Heart right ventricle (tissue), 16 donors: ENCODE results near the gene MIPEP. TPM values are rescaled to one million over a fixed set of nuclear protein-coding genes. Genes with fewer than 3 reads are reported as not detected.

Experiments used
- ATAC-seq, 8 donors: fragments of 200-7000 bp; cut with Tn5 transposase; one replicate each; pipeline ENCODE4 v1.9.1; 2020; ENCODE audit warnings: mild to moderate bottlenecking in 8 of 8, moderate library complexity in 8 of 8, moderate number of reproducible peaks in 1 of 8
- DNase-seq, 2 donors: peaks; one replicate each; pipeline ENCODE4 v3.0.0-alpha.2; 2020
- H3K27ac ChIP-seq, 10 donors: fragments of 200-600 bp; sonication (generic) in 2 of 10; one replicate each; pipeline versions ENCODE4 v1.5.0 to v1.8.0; 2020 to 2022; ENCODE audit warnings: mild to moderate bottlenecking in 3 of 10
- H3K27me3 ChIP-seq, 7 donors: fragments of 200-600 bp; one replicate each; pipeline ENCODE4 v1.8.0; 2021 to 2022; ENCODE audit warnings: mild to moderate bottlenecking in 2 of 7
- H3K36me3 ChIP-seq, 9 donors: fragments of 200-600 bp; sonication (generic) in 1 of 9; one replicate each; pipeline versions ENCODE4 v1.5.0 to v1.8.0; 2020 to 2022; ENCODE audit warnings: mild to moderate bottlenecking in 2 of 9
- H3K4me1 ChIP-seq, 9 donors: fragments of 200-600 bp; sonication (generic) in 1 of 9; one replicate each; pipeline versions ENCODE4 v1.5.0 to v1.8.0; 2020 to 2022; ENCODE audit warnings: mild to moderate bottlenecking in 4 of 9
- H3K4me3 ChIP-seq, 10 donors: fragments of 200-600 bp; sonication (generic) in 2 of 10; one replicate each; pipeline versions ENCODE4 v1.5.0 to v1.8.0; 2020 to 2022; ENCODE audit warnings: mild to moderate bottlenecking in 7 of 10, moderate library complexity in 2 of 10
- H3K9me3 ChIP-seq, 11 donors: fragments of 200-600 bp in 10 of 11; sonication (generic) in 2 of 11; one replicate each; pipeline versions ENCODE4 v1.5.0 to v1.8.0; 2013 to 2022; ENCODE audit warnings: mild to moderate bottlenecking in 2 of 11, control low read depth in 1 of 11, moderate library complexity in 1 of 11
- WGBS, 2 donors: extraction: QIAGEN DNeasy Blood & Tissue Kit; methylation state at CpG; one replicate each; pipeline ENCODE4 v1.1.7; 2013; ENCODE audit warnings: inconsistent platforms in 1 of 2; 5-methylcytosine and 5-hydroxymethylcytosine counted together
- intact Hi-C, 10 donors: fragments of 100-400 bp; cut with DNase I; formaldehyde crosslinking; loops; one replicate each; pipeline versions ENCODE4 v1.11.1 to v1.14.2; 2022
- polyA plus RNA-seq, 2 donors: library from polyadenylated mRNA; stranded (reverse); fragments of 200-250 nt; gene quantifications; one replicate each; pipeline ENCODE4 v1.2.3, GENCODE V29; 2013
- total RNA-seq, 10 donors: library from RNA; stranded (reverse); fragmentation: NEBNext Ultra II Directional in 3 of 10; extraction: Animal tissue kit (Norgen Biotek cat#: 25700) in 3 of 10; gene quantifications; one replicate each; pipeline versions ENCODE4 v1.2.1 to v1.2.4, GENCODE V29; 2021 to 2023
- TF ChIP-seq, protein P1 (sequence below), 9 donors: fragments of 200-600 bp; sonication (generic) in 2 of 9; IDR thresholded peaks; one replicate each; pipeline versions ENCODE4 v1.5.0 to v1.8.0; 2021 to 2022; ENCODE audit warnings: antibody characterized with exemption in 9 of 9, mild to moderate bottlenecking in 5 of 9, moderate library complexity in 1 of 9
- donor health status: Arrhythmogenic right ventricular cardiomyopathy.
- donor health status: ischemic (EF 13 %, LVEDD 7.1; RV severe dilation, severe dysfunction).
- donor health status: healthy with polysubstance abuse.
- donor health status: DM: no; HTN: yes; CAD: no.
- donor health status: DM: no; HTN: no; CAD: no.
- donor health status: ischemic (EF 25% LVEDD 6.9; RV normal size, moderate dysfunction).
- donor health status: ischemic (EF 25% LVEDD 5.7; RV mildly dilated, moderate dysfunction).
- donor health status: healthy.
- donor health status: DM: yes; HTN: yes; CAD: no.
- donor health status: Ischemic cardiomyopathy.
- donor health status: ischemic (EF 35%, LVEDD 5.7; RV mildly dilated, moderate dysfunction).
- donor health status: nonischemic (EF 11% LVEDD 7.7; RV severe dilation, severe dysfunction).
- donor health status: DM: yes; HTN: yes; CAD: no.
- donor health status: PGD.
- donor health status: ischemic (EF 29% LVEDD 5.4; RV normal size, mild dysfunction).
- donor health status: nonischemic (EF 23%, LVEDD 6.1; RV moderate dilation, normal function).

The MIPEP gene
- total and polyA plus RNA-seq, 12 donors, result 23.4 to 83.4 (median 44.1) TPM

DNA sequence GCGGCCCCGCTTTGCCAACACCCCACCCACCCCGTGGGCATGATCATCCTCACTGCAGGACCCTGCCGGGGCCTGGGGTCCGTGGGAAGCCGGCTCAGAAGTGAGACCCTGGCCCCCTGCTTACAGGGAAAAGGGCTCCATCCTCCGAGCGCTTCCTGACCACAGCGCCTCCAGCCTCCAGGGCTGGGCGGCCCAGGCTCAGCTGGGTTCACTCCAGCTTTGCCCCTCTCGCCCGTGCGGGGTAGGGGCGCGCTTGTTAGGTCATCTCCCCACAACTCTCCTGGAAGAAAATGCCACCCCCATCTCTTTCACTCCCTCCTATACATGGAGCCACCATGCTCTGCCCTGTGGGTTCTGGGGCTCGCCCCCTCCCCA is 14.7 kb upstream of the MIPEP start:
- DNase-seq (no peak), ATAC-seq (peak in 5 of 8 donors; percentile 5 to 57 (median 18))
- intact Hi-C loops, result no loop called here
- 49 to 53% methylated on average over 16 of the region's 16 CpGs for WGBS, 2 donors
- peaks cover 9 to 45% (median 25%) of the 10 kb centered on the region in 7 donors for H3K27me3 ChIP-seq
- H3K4me1 ChIP-seq, result peaks cover 6 to 25% (median 11%) of the 10 kb centered on the region in 9 donors
- H3K4me3 ChIP-seq, result peak overlapping the region in 5 of 10 donors; percentile 22 to 45 (median 42)
- H3K36me3 ChIP-seq, result no peaks in the 10 kb centered on the region
- no peak overlapping the region for H3K27ac ChIP-seq
- TF ChIP-seq, protein P1, sequence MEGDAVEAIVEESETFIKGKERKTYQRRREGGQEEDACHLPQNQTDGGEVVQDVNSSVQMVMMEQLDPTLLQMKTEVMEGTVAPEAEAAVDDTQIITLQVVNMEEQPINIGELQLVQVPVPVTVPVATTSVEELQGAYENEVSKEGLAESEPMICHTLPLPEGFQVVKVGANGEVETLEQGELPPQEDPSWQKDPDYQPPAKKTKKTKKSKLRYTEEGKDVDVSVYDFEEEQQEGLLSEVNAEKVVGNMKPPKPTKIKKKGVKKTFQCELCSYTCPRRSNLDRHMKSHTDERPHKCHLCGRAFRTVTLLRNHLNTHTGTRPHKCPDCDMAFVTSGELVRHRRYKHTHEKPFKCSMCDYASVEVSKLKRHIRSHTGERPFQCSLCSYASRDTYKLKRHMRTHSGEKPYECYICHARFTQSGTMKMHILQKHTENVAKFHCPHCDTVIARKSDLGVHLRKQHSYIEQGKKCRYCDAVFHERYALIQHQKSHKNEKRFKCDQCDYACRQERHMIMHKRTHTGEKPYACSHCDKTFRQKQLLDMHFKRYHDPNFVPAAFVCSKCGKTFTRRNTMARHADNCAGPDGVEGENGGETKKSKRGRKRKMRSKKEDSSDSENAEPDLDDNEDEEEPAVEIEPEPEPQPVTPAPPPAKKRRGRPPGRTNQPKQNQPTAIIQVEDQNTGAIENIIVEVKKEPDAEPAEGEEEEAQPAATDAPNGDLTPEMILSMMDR (IDR thresholded peaks at IDR 0.05), result no peak
- H3K9me3 ChIP-seq, result no peaks in the 10 kb centered on the region

DNA sequence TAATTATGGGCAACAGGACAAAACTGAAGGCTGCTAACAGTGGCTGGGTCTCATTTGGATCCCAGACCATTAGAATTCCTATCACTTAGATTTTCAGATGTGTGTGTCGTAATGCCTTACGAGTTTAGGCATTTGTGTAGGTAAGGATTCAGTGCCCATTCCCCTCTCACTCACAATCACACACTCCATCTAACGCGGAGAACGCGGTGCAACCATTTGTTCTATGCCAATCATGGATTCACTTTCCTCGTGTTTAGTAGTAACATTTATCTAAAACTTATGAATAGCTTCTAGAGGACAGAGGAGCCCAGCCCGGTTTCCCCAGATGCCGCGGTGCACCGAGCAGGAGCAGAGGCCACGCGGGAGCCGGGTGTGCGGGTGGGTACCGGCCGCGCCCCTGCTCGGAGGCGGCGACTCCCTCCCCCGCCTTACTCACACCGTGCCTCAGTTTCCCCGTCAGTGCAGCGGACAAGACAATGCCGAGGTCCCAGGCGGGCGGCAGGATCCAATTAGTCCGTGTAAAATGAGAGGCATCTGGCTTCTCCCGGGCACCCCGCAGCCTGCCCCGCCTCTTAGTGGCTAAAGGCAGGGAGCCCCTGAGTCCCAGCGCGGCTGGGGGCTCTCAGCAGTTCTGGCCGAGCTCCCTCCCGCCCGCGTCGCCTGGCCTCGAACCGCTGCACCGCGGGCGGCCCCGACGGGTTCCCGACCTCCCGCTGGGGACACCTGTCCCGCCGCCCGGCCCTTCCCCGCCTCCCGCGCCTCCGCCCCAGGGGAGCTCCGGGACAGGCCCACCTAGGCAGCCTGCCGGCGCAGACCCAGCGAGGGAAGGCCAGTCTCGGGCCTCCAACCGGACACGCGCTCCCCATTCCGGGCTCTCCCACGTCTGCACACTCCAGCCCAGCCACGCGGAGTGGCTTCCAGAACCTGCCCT is 14.0 kb upstream of the MIPEP start:
- peak in 7 of 8 donors; percentile 16 to 71 (median 37) for ATAC-seq
- 8 to 9% methylated on average over 66 to 67 of the region's 67 CpGs for WGBS, 2 donors

DNA sequence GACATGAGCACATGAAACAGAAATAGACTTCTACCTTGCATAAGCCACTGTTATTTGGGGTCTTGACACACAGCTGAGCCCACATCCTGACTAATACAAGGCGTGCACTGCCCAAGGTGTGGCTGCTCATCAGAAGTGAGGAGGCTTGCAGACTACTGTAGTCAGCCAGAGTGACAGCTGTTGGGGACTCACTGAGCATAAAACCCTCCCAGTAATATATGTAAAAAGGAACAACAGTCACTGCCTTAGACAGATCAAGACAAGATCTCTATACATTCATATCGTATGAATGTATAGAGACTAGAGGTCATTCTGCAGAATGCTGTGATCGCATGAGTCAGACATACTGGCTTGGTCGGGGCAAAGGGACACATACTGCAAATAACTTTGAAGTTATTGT is 12.2 kb upstream of the MIPEP start:
- peaks cover 9 to 45% (median 25%) of the 10 kb centered on the region in 7 donors for H3K27me3 ChIP-seq
- no peak overlapping the region for H3K4me3 ChIP-seq
- H3K4me1 ChIP-seq, result peaks cover 6 to 25% (median 11%) of the 10 kb centered on the region in 9 donors
- TF ChIP-seq, protein P1 (IDR thresholded peaks at IDR 0.05), result no peak
- DNase-seq (no peak), ATAC-seq (peak in 1 of 8 donors; percentile 13)
- intact Hi-C loops, result no loop called here
- H3K36me3 ChIP-seq, result no peaks in the 10 kb centered on the region
- WGBS, 2 donors, result 93 to 94% methylated on average over 4 of the region's 4 CpGs
- no peaks in the 10 kb centered on the region for H3K9me3 ChIP-seq
- no peak overlapping the region for H3K27ac ChIP-seq

More for the DNA sequence above, 14.0 kb upstream of the MIPEP start:
- Histone ChIP-seq H3K27ac (no peak overlapping the region), H3K9me3 (no peaks in the 10 kb centered on the region), H3K4me3 (peak overlapping the region in 9 of 10 donors; percentile 22 to 45 (median 31)), H3K36me3 (no peaks in the 10 kb centered on the region), H3K4me1 (peaks cover 6 to 25% (median 11%) of the 10 kb centered on the region in 9 donors), H3K27me3 (peaks cover 9 to 45% (median 25%) of the 10 kb centered on the region in 7 donors)
- intact Hi-C loops, result no loop called here
- peak in 1 of 2 donors; percentile 17 for DNase-seq
- TF ChIP-seq, protein P1 (IDR thresholded peaks at IDR 0.05), result no peak

DNA sequence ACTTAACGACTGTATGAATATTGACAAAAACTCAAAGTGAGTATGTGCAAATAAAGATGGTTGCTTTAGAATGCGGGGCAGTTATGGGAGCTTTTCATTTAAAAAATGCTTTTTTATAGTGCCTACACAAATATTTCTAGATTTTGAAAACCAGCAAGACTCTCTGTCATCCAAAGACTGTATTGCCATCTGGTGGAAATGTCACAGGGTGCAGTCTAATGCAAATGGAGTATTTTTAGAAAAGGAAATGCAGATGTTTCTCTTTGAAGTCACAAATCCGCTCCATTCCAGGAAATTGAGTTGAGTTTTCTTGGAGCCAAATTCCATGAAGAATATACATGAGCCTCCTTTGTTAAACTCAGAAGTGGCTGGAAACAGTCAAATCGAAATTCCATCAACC is 10.4 kb upstream of the MIPEP start:
- H3K27me3 ChIP-seq, result peaks cover 9 to 40% (median 25%) of the 10 kb centered on the region in 7 donors
- H3K36me3 ChIP-seq, result no peaks in the 10 kb centered on the region
- TF ChIP-seq, protein P1 (IDR thresholded peaks at IDR 0.05), result peak; percentile 17 to 77 (median 62)
- DNase-seq (peak in 1 of 2 donors; percentile 59), ATAC-seq (peak in 5 of 8 donors; percentile 34 to 65 (median 55))
- 22 to 30% methylated on average over 4 of the region's 4 CpGs for WGBS, 2 donors
- no peak overlapping the region for H3K4me3 ChIP-seq
- peaks cover 6 to 25% (median 11%) of the 10 kb centered on the region in 9 donors for H3K4me1 ChIP-seq
- H3K27ac ChIP-seq, result peak overlapping the region in 1 of 10 donors; percentile 19
- intact Hi-C loops, result no loop called here
- no peaks in the 10 kb centered on the region for H3K9me3 ChIP-seq
